ENCODE results near the gene DHRS11.

DNA sequence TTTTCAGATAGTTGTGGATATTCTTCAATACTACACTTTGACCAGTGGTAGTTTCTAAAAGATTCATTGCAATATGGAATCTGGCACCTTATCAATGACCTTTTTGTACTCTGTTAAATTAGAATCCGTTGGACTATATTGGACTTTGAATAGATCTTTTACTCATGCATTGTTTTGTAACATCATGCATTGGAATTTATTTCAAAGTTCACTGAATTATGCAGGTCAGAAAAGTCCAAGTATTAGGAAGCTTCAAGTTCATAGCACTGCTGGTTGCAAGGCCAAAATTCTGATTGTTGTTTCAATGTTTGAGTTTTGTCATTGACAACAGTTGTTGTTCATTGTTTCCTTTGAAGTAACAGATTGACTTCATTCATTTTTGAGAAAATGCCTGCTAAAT lies 7.9 kb upstream of the DHRS11 start:
- TF ChIP-seq ZNF274 (IDR thresholded peaks at IDR 0.05; ENCODE audit: low read depth, low read length) (no peak), YY1 (IDR thresholded peaks at IDR 0.05; ENCODE audit: insufficient read depth, insufficient read length) (no peak)
